Esophagus muscularis mucosa (tissue), 4 donors: Measurements from ENCODE around the gene NRIP3. TPM values are rescaled to one million over a fixed set of nuclear protein-coding genes. Genes with fewer than 3 reads are reported as not detected.

Experiments
- DNase-seq: peaks from one replicate; pipeline ENCODE4 v3.0.0-alpha.2; 2017; ENCODE audit errors: extremely low spot score
- H3K27ac ChIP-seq, 4 donors: fragments of 200-600 bp; sonication (generic); replicated peaks in 1 of 4; 1 replicate in 3 of 4; 2 replicates in 1 of 4; pipeline ENCODE4 v1.5.1; 2016 to 2019; ENCODE audit warnings: mild to moderate bottlenecking in 1 of 4
- H3K27me3 ChIP-seq, 4 donors: fragments of 200-600 bp; sonication (generic); one replicate each; pipeline versions ENCODE4 v1.5.1 to v1.6.0; 2016 to 2019
- H3K36me3 ChIP-seq, 4 donors: fragments of 200-600 bp; sonication (generic); one replicate each; pipeline ENCODE4 v1.5.1; 2016 to 2019
- H3K4me1 ChIP-seq, 4 donors: fragments of 200-600 bp; sonication (generic); one replicate each; pipeline ENCODE4 v1.5.1; 2016 to 2019
- H3K4me3 ChIP-seq, 4 donors: fragments of 200-600 bp; sonication (generic); 1 replicate in 2 of 4; 2 replicates in 2 of 4; pipeline ENCODE4 v1.5.1; 2016 to 2019; ENCODE audit warnings: mild to moderate bottlenecking in 4 of 4, moderate library complexity in 1 of 4
- H3K9me3 ChIP-seq, 4 donors: fragments of 200-600 bp; sonication (generic); 1 replicate in 3 of 4; 2 replicates in 1 of 4; pipeline ENCODE4 v1.5.1; 2016 to 2019
- CTCF ChIP-seq, 3 experiments: fragments of 200-600 bp in 2 of 3; fragments of 450-650 bp in 1 of 3; sonication (generic) in 2 of 3; IDR thresholded peaks; one replicate each; pipeline ENCODE4 v1.5.1; 2017 to 2019; ENCODE audit warnings: antibody characterized with exemption in 3 of 3, mild to moderate bottlenecking in 2 of 3, moderate library complexity in 1 of 3
- EP300 ChIP-seq: sonication (generic); formaldehyde crosslinking; IDR thresholded peaks from one replicate; pipeline ENCODE4 v1.6.1; 2017; ENCODE audit warnings: antibody characterized with exemption
- POLR2A ChIP-seq: fragments of 450-650 bp; IDR thresholded peaks from one replicate; pipeline ENCODE4 v1.6.1; 2017; ENCODE audit warnings: antibody characterized with exemption, moderate library complexity, mild to moderate bottlenecking, low read depth
- POLR2AphosphoS5 ChIP-seq, 2 donors: sonication (generic); formaldehyde crosslinking; IDR thresholded peaks; one replicate each; pipeline ENCODE4 v1.6.1; 2017; ENCODE audit warnings: antibody characterized with exemption in 2 of 2
- WGBS: methylation state at CpG from one replicate; pipeline ENCODE4 v1.1.5; 2018; 5-methylcytosine and 5-hydroxymethylcytosine counted together
- intact Hi-C: fragments of 100-400 bp; cut with DNase I; formaldehyde crosslinking; loops from one replicate; pipeline ENCODE4 v1.15.1; 2023
- total RNA-seq, 4 donors: library from RNA; depleted of rRNA; stranded (reverse); fragments of >200 nt; gene quantifications; one replicate each; pipeline versions ENCODE4 v1.1.0 to v1.2.1, GENCODE V29; 2016

The NRIP3 gene
- total RNA-seq, 4 donors from 2014 or later: 2.1 to 4.0 (median 3.5) TPM

GRCh38 chr11:9042488-9042887, 38.7 kb upstream of the NRIP3 start:
- Histone ChIP-seq H3K27me3 (no peaks in the 10 kb centered on the region), H3K36me3 (no peaks in the 10 kb centered on the region), H3K27ac (no peak overlapping the region), H3K4me1 (peaks cover 2 to 16% (median 14%) of the 10 kb centered on the region in 4 donors), H3K4me3 (no peak overlapping the region), H3K9me3 (no peaks in the 10 kb centered on the region)
- intact Hi-C loops: no loop called here
- no peak for TF ChIP-seq POLR2AphosphoS5 (IDR thresholded peaks at IDR 0.05)
- no peak for TF ChIP-seq POLR2A
- no peak for DNase-seq
- 69% methylated on average over 1 of the region's 1 CpG for WGBS

GRCh38 chr11:9041747-9042146, 37.9 kb upstream of the NRIP3 start:
- intact Hi-C loops: no loop called here
- 80% methylated on average over 2 of the region's 2 CpGs for WGBS
- H3K9me3 ChIP-seq: no peaks in the 10 kb centered on the region
- no peak for DNase-seq
- no peak for TF ChIP-seq POLR2A
- TF ChIP-seq POLR2AphosphoS5 (IDR thresholded peaks at IDR 0.05): no peak
- TF ChIP-seq EP300: no peak
- no peak for TF ChIP-seq CTCF (IDR thresholded peaks at IDR 0.05)
- no peaks in the 10 kb centered on the region for H3K36me3 ChIP-seq
- H3K27ac ChIP-seq: no peak overlapping the region
- peaks cover 0 to 8% (median 7%) of the 10 kb centered on the region in 4 donors for H3K4me1 ChIP-seq
- no peak overlapping the region for H3K4me3 ChIP-seq
- H3K27me3 ChIP-seq: no peaks in the 10 kb centered on the region

- H3K27me3 ChIP-seq: no peaks in the 10 kb centered on the region
- no peaks in the 10 kb centered on the region for H3K4me1 ChIP-seq
- no peak overlapping the region for H3K27ac ChIP-seq
- DNase-seq: no peak
- intact Hi-C loops: no loop called here
- TF ChIP-seq POLR2AphosphoS5 (IDR thresholded peaks at IDR 0.05): no peak
- TF ChIP-seq POLR2A: no peak
- TF ChIP-seq CTCF (IDR thresholded peaks at IDR 0.05): no peak
- TF ChIP-seq EP300: no peak
- no peaks in the 10 kb centered on the region for H3K36me3 ChIP-seq
- H3K4me3 ChIP-seq: no peak overlapping the region
- no peaks in the 10 kb centered on the region for H3K9me3 ChIP-seq
- 90% methylated on average over 10 of the region's 10 CpGs for WGBS
These were observed 36.6 kb upstream of the NRIP3 start for GRCh38 chr11:9040410-9040809.

GRCh38 chr11:9039863-9040262, 36.1 kb upstream of the NRIP3 start:
- Histone ChIP-seq H3K9me3 (no peaks in the 10 kb centered on the region), H3K36me3 (no peaks in the 10 kb centered on the region), H3K4me3 (no peak overlapping the region), H3K27ac (no peak overlapping the region), H3K4me1 (no peaks in the 10 kb centered on the region), H3K27me3 (no peaks in the 10 kb centered on the region)
- no peak for TF ChIP-seq EP300
- no peak for TF ChIP-seq POLR2AphosphoS5 (IDR thresholded peaks at IDR 0.05)
- no peak for TF ChIP-seq CTCF (IDR thresholded peaks at IDR 0.05)
- no peak for TF ChIP-seq POLR2A
- intact Hi-C loops: no loop called here
- WGBS: 97% methylated on average over 18 of the region's 19 CpGs
- DNase-seq: no peak

- H3K36me3 ChIP-seq: no peaks in the 10 kb centered on the region
- no peaks in the 10 kb centered on the region for H3K27me3 ChIP-seq
- DNase-seq: no peak
- intact Hi-C loops: no loop called here
- no peaks in the 10 kb centered on the region for H3K4me1 ChIP-seq
- WGBS: 92% methylated on average over 9 of the region's 9 CpGs
- TF ChIP-seq EP300 (no peak), CTCF (IDR thresholded peaks at IDR 0.05) (no peak), POLR2A (no peak), POLR2AphosphoS5 (IDR thresholded peaks at IDR 0.05) (no peak)
- no peak overlapping the region for H3K4me3 ChIP-seq
- H3K27ac ChIP-seq: no peak overlapping the region
- no peaks in the 10 kb centered on the region for H3K9me3 ChIP-seq
These were observed 35.4 kb upstream of the NRIP3 start for GRCh38 chr11:9039198-9039597.
